Duodenal mucosa (tissue), 2 donors: Measurements from ENCODE around the gene GREB1.

Source experiments
- H3K27ac ChIP-seq: one replicate; pipeline ENCODE4 v1.7.0; 2013; ENCODE audit warnings: low read depth, low read length
- H3K27me3 ChIP-seq, 2 donors: one replicate each; pipeline ENCODE4 v1.7.0; 2013; ENCODE audit warnings: low read length in 2 of 2, control low read depth in 1 of 2; ENCODE audit not compliant: insufficient read depth in 2 of 2, control insufficient read depth in 1 of 2
- H3K36me3 ChIP-seq, 2 donors: one replicate each; pipeline ENCODE4 v1.7.0; 2013; ENCODE audit warnings: low read length in 2 of 2, control low read depth in 1 of 2; ENCODE audit not compliant: insufficient read depth in 2 of 2, control insufficient read depth in 1 of 2
- H3K4me1 ChIP-seq, 2 donors: one replicate each; pipeline ENCODE4 v1.7.0; 2013; ENCODE audit warnings: low read length in 2 of 2, control low read depth in 1 of 2; ENCODE audit not compliant: insufficient read depth in 2 of 2, control insufficient read depth in 1 of 2
- H3K4me3 ChIP-seq, 2 donors: one replicate each; pipeline ENCODE4 v1.7.0; 2013; ENCODE audit warnings: low read length in 2 of 2, low read depth in 1 of 2
- H3K9ac ChIP-seq, 2 donors: one replicate each; pipeline ENCODE4 v1.7.0; 2013; ENCODE audit warnings: low read length in 2 of 2, low read depth in 1 of 2
- H3K9me3 ChIP-seq, 2 donors: one replicate each; pipeline ENCODE4 v1.7.0; 2013; ENCODE audit warnings: low read length in 2 of 2, control low read depth in 1 of 2; ENCODE audit not compliant: control insufficient read depth in 1 of 2

Gene GREB1

DNA sequence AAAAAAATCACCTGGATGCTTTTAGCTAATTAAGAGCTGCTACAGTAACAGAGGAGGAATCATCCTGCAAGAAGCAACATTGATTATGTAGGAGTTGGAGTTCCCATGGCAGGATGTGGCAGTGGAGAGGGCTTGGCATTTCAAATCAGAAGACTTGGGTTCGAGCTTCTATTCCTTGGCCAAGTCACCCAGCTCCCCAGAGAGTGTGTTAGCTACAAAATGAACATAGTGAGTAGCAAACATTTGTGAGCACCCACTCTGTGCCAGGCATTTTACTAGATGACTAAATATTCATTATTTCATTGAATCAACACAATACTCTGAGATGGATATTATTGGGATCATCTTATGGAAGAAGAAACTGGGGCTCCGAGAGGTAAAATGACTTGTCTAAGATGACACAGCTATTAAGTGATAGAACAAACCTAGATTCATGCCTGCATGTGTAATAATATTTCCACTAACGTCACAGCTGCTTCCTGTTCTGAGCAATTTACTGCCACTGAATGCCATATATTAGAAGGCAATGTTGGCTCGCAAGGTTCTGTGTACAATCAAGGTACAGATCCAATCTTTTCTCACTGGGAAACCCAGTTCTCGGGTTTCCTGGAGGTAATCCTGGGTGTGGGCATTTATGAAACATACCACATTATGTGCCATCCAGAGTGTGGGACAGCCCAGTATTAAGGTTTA, 118.2 kb downstream of the GREB1 start:
- no peaks in the 10 kb centered on the region for H3K9me3 ChIP-seq
- no peaks in the 10 kb centered on the region for H3K4me1 ChIP-seq

DNA sequence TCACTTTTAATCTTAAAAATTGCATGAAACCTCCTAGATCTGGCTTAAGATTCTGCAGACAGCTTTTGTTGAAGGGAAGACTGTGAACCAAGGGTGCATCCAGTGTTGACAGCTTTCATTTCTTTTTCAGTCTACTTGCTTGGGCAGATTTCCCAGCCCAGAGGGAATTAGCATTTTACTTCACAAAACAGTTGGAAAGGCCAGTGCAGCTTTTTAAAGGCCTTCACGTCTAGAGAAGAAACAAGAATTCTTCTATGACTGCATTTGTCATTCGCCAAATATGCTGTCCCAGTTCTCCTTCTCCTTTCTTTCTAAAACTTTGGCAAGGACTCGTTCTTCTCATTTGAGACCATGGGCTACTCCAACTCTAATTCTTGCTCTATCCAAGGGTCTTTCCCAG, 118.7 kb downstream of the GREB1 start:
- Histone ChIP-seq H3K4me3 (no peak overlapping the region), H3K27me3 (peaks cover 0 to 5% of the 10 kb centered on the region in 2 donors), H3K9ac (no peak overlapping the region), H3K36me3 (no peaks in the 10 kb centered on the region), H3K27ac (no peak overlapping the region), H3K9me3 (no peaks in the 10 kb centered on the region), H3K4me1 (no peaks in the 10 kb centered on the region)

More for the DNA sequence above, 118.2 kb downstream of the GREB1 start:
- no peaks in the 10 kb centered on the region for H3K36me3 ChIP-seq
- H3K9ac ChIP-seq, result no peak overlapping the region
- peaks cover 0 to 5% of the 10 kb centered on the region in 2 donors for H3K27me3 ChIP-seq
- no peak overlapping the region for H3K4me3 ChIP-seq
- H3K27ac ChIP-seq, result no peak overlapping the region

DNA sequence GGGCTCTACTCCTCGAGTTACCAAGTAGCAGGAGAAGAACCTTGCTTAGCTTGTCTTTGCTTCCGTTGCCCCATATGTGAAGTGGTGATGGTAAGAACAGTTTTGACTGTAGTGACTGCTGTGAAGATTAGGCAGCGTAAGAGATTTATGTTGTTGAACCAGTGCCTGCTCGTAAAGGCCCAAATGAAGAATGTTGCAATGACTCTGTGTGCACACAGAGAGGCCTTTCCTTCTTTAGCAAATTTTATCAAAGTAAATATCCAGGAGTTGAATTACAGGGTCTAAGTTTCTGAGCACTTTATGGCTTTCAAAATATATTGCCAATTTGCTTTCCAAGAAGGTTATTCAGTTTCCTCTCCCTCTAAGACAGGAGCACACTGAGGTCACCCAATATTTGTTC, 121.7 kb downstream of the GREB1 start:
- H3K27me3 ChIP-seq, result peaks cover 0 to 8% of the 10 kb centered on the region in 2 donors
- H3K36me3 ChIP-seq, result no peaks in the 10 kb centered on the region
- H3K27ac ChIP-seq, result no peak overlapping the region
- no peak overlapping the region for H3K4me3 ChIP-seq
- H3K9ac ChIP-seq, result no peak overlapping the region
- no peaks in the 10 kb centered on the region for H3K4me1 ChIP-seq
- H3K9me3 ChIP-seq, result no peaks in the 10 kb centered on the region

DNA sequence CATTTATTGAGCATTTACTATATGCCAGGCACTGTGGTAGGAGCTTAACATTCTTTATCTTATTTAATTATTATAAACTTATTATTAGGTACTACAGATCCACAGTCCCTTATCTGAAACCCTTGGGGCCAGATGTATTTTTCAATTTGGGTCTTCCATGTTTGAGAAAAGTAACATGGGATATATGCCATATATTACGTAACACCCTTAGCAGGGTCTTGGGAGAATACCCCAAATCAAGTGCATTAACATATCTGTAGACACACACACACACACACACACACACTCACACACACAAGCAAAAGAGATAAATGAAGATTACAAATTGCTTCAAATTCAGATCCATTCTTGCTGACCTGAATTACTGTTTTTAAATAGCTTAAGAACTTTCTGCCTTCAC, 122.4 kb downstream of the GREB1 start:
- no peak overlapping the region for H3K9ac ChIP-seq
- H3K27me3 ChIP-seq, result peaks cover 0 to 5% of the 10 kb centered on the region in 2 donors
- no peaks in the 10 kb centered on the region for H3K4me1 ChIP-seq
- H3K9me3 ChIP-seq, result no peaks in the 10 kb centered on the region
- no peaks in the 10 kb centered on the region for H3K36me3 ChIP-seq
- H3K4me3 ChIP-seq, result no peak overlapping the region
- no peak overlapping the region for H3K27ac ChIP-seq

DNA sequence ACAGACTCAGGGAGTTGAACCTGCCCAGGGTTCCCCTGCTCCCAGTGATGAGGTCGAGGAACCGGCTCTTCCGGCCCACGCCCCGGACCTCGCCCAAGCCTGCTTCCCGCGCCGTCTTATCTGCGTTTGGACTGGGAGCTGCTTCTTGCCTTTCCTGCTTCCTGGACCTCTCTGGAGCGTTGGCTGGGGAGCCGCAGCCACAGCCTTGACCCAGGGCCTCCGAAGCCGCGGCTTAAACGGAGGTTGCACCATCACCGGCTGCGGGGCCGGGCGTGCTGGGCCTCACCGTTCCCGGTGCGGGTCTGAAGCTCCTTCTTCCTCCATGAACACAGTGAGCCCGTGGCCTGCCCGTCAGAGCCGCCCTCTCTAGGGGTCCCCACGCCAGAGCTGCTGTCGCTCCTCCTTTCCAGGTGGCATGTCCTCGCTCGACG, 122.8 kb downstream of the GREB1 start:
- Histone ChIP-seq H3K27me3 (peaks cover 0 to 5% of the 10 kb centered on the region in 2 donors), H3K27ac (no peak overlapping the region), H3K9me3 (no peaks in the 10 kb centered on the region)

DNA sequence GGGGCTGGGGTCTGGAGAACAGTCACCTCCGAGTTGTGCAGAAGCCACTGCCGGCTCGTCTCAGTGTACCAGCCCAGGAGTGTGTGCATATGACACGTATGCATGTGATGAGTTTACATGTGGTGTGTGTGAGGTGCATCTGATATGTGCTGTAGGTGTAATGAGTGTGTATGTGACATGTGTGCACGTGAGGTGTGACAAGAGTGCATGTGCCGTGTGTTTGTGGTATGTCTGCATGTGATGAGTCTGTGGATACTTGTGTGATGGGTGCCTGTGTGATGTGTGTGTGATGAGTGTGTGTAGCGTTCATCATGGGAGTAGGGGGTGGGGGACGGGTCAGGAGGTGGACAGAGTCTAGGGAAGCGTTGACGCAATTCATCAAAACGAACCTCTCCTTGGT, 123.3 kb downstream of the GREB1 start:
- Histone ChIP-seq H3K4me1 (no peaks in the 10 kb centered on the region), H3K4me3 (no peak overlapping the region), H3K36me3 (no peaks in the 10 kb centered on the region), H3K9ac (no peak overlapping the region), H3K9me3 (no peaks in the 10 kb centered on the region), H3K27ac (no peak overlapping the region), H3K27me3 (peaks cover 0 to 5% of the 10 kb centered on the region in 2 donors)

More for the DNA sequence above, 122.8 kb downstream of the GREB1 start:
- no peak overlapping the region for H3K9ac ChIP-seq
- H3K36me3 ChIP-seq, result no peaks in the 10 kb centered on the region
- no peaks in the 10 kb centered on the region for H3K4me1 ChIP-seq
- no peak overlapping the region for H3K4me3 ChIP-seq

DNA sequence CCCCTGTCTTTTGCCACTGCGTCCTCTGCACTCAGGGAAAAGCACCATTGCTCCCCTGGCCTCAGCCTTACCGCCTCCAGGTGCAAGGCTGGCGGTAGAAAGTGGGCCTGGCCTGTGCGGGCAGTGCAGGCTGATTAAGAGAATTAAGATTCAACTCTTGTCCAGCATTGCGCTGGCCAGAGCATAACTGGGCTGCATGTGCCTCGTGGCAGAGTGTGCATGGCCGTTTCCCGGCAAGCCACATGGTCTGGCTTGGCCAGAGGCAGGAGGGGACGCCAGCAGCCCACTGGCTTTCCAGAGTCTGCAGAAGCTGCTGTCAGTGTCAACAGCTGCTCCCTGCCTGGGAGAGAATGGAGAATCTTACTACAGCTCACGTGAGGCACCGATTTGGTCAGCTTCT, 123.8 kb downstream of the GREB1 start:
- no peak overlapping the region for H3K9ac ChIP-seq
- no peaks in the 10 kb centered on the region for H3K36me3 ChIP-seq
- H3K9me3 ChIP-seq, result no peaks in the 10 kb centered on the region
- no peak overlapping the region for H3K27ac ChIP-seq
- no peaks in the 10 kb centered on the region for H3K4me1 ChIP-seq
- H3K27me3 ChIP-seq, result peaks cover 0 to 5% of the 10 kb centered on the region in 2 donors
- no peak overlapping the region for H3K4me3 ChIP-seq

DNA sequence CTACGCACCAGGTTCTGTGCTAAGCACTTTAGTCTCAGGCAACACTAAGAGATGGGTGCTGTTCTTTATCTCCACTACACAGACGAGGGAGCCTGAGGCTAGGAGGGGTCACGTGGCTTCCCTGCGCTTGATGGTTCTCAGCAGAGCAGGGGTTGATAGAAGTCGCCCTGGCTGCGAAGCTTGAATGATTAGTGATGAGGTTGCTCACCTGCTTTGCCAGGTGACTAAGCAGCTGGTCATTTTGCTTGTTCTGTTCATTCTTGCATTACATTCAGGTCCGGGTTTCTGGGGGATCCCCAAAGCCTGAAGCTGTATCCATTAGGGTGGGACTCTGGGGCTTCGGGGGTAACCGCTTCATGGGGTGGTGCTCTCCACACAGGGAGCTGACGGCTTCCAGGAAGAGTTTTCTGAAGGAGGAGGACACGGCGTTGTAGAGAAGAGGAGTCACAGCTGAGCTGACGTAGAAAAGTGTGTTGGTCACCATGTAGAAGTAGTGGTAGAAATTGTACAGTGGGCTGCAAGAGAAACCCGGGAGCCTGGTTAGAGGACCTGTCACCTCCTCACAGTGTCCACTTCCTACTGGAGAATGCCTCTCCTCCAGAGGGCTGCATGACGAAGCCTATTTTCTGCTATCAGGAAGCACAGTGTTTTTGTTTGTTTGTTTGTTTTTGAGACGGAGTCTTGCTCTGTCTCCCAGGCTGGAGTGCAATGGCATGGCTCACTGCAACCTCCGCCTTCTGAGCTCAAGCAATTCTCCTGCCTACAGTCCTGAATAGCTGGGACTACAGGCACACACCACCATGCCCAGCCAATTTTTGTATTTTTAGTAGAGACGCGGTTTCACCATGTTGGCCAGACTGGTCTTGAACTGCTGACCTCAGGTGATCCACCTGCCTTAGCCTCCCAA, 124.6 kb downstream of the GREB1 start:
- Histone ChIP-seq H3K27ac (no peak overlapping the region), H3K9ac (no peak overlapping the region), H3K9me3 (no peaks in the 10 kb centered on the region), H3K27me3 (peaks cover 0 to 5% of the 10 kb centered on the region in 2 donors), H3K4me1 (no peaks in the 10 kb centered on the region), H3K36me3 (no peaks in the 10 kb centered on the region), H3K4me3 (no peak overlapping the region)

DNA sequence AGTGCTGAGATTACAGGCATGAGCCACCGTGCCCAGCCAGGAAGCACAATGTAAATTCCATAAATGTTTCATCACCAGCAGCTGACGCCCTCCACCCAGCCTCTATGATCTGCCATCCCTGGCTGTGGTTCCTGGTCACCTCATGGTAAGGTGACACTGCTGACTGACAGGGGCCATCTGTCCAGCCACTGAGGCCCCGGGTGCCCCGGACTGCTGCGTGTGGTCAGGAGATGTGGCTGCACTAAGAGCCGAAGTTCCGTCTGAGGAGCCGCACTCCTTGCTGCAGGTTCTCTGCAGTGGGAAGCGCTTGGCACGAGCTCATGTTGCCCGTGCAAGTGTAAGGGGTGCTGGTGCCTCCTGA, 125.2 kb downstream of the GREB1 start:
- no peak overlapping the region for H3K9ac ChIP-seq
- H3K27me3 ChIP-seq, result peaks cover 0 to 5% of the 10 kb centered on the region in 2 donors

DNA sequence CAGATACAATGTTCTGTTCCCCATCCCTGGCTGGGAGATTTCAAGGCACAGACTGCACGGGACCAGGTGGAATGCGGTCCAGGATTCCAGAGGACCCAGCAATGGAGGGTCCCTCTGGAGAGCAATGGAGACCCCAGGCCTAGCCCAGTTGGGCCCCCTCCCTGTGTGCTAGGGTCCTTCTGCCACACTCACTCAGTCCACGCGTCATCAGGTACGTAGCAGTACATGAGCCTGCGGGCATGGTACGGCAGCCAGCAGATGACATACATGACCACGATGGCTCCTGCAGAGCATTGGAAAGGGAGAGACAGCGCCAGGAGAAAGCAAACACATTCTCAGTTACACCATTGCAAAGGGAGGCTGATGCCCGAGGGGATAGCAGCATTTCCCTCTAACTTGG, 126.0 kb downstream of the GREB1 start:
- H3K27ac ChIP-seq, result no peak overlapping the region
- H3K9ac ChIP-seq, result no peak overlapping the region
- H3K4me3 ChIP-seq, result no peak overlapping the region
- no peaks in the 10 kb centered on the region for H3K4me1 ChIP-seq
- H3K9me3 ChIP-seq, result no peaks in the 10 kb centered on the region
- H3K27me3 ChIP-seq, result peaks cover 0 to 5% of the 10 kb centered on the region in 2 donors
- H3K36me3 ChIP-seq, result no peaks in the 10 kb centered on the region

More for the DNA sequence above, 125.2 kb downstream of the GREB1 start:
- Histone ChIP-seq H3K4me1 (no peaks in the 10 kb centered on the region), H3K4me3 (no peak overlapping the region), H3K9me3 (no peaks in the 10 kb centered on the region), H3K36me3 (no peaks in the 10 kb centered on the region), H3K27ac (no peak overlapping the region)
